Stomach smooth muscle (tissue), 2 donors: ENCODE data around the gene USP43.

ENCODE experiments used
- H3K27ac ChIP-seq: one replicate; pipeline ENCODE4 v1.7.0; 2013; ENCODE audit warnings: mild to moderate bottlenecking, low read length, inconsistent platforms
- H3K27me3 ChIP-seq, 2 donors: one replicate each; pipeline ENCODE4 v1.7.0; 2013; ENCODE audit warnings: low read length in 2 of 2; ENCODE audit not compliant: insufficient read depth in 2 of 2, control insufficient read depth in 1 of 2
- H3K36me3 ChIP-seq, 2 donors: one replicate each; pipeline ENCODE4 v1.7.0; 2013; ENCODE audit warnings: low read length in 2 of 2; ENCODE audit not compliant: control insufficient read depth in 2 of 2, insufficient read depth in 2 of 2
- H3K4me1 ChIP-seq: one replicate; pipeline ENCODE4 v1.7.0; 2013; ENCODE audit warnings: low read length; ENCODE audit not compliant: control insufficient read depth, insufficient read depth
- H3K4me3 ChIP-seq, 2 donors: one replicate each; pipeline ENCODE4 v1.7.0; 2013; ENCODE audit warnings: low read length in 2 of 2
- H3K9ac ChIP-seq, 2 donors: one replicate each; pipeline ENCODE4 v1.7.0; 2013; ENCODE audit warnings: low read length in 2 of 2, mild to moderate bottlenecking in 1 of 2
- H3K9me3 ChIP-seq, 2 donors: one replicate each; pipeline ENCODE4 v1.7.0; 2013; ENCODE audit warnings: low read length in 2 of 2; ENCODE audit not compliant: control insufficient read depth in 2 of 2
- donor health status: healthy.
- donor health status: Pancreatic carcinoma.

Gene USP43

DNA sequence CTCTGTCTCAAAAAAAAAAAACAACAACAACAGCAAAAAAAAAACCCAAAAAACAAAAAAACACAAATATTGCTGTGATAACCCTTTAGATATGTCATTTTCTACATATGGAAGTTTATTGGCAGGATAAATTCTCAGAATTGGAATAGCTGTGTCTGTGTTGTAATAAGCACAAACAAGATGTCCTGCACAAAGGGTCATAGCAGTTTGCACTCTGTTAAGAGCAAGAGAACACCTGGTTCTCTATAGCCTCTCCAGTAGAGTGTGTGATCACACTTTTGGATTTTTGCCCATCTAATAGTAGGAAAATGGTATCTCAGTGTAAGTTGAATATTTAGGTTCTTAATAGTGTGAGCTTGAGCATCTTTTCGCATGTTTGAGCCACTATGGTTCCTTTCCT, 60.4 kb downstream of the USP43 start:
- no peaks in the 10 kb centered on the region for H3K4me1 ChIP-seq
- H3K36me3 ChIP-seq, result no peaks in the 10 kb centered on the region
- H3K9me3 ChIP-seq, result no peaks in the 10 kb centered on the region
- no peak overlapping the region for H3K27ac ChIP-seq
- no peak overlapping the region for H3K4me3 ChIP-seq
- peaks cover 0 to 3% of the 10 kb centered on the region in 2 donors for H3K27me3 ChIP-seq
- H3K9ac ChIP-seq, result no peak overlapping the region

DNA sequence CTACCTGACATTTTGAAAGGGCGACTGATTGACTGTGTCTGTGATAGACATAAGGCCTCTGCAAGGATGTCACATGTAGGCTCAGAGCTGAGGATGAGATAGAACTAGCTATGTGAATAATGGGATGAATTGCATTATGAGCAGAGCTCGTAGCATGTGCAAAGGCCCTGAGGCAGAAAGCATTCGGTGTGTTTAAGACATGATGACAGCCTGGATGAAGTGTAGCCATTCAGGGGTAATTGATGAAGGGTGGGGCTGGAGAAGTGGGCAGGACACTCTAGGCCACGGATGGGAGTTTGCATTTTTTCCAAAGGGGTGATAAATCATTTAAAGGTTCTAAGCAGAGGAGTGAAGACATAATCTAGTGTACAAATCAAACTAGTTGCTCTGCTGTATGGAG, 62.6 kb downstream of the USP43 start:
- H3K4me3 ChIP-seq, result no peak overlapping the region
- H3K27ac ChIP-seq, result no peak overlapping the region
- peaks cover 0 to 2% of the 10 kb centered on the region in 2 donors for H3K27me3 ChIP-seq
- peaks cover 0 to 6% of the 10 kb centered on the region in 2 donors for H3K9me3 ChIP-seq
- no peaks in the 10 kb centered on the region for H3K4me1 ChIP-seq
- no peaks in the 10 kb centered on the region for H3K36me3 ChIP-seq
- H3K9ac ChIP-seq, result no peak overlapping the region

DNA sequence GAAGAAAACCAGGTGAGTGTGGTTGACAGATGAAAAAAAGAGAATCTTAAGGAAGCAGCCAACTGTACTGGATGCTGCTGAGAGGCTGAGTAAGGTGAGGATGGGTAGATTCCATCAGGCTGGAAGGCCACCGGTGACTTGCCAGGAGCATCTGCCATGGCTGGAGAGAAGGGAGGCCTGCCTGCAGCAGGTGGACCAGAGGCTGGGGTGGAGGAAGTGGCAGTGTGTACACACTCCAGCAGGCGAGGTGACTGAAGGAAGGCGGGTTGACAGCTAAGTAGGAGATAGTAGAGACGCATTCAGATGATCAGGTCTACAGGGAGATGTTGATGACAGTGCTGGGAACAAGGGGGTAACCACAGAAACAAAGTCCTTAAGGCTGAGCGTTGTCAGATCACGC, 69.5 kb downstream of the USP43 start:
- no peaks in the 10 kb centered on the region for H3K4me1 ChIP-seq
- H3K9ac ChIP-seq, result no peak overlapping the region
- H3K4me3 ChIP-seq, result no peak overlapping the region
- no peaks in the 10 kb centered on the region for H3K36me3 ChIP-seq
- peaks cover 0 to 2% of the 10 kb centered on the region in 2 donors for H3K27me3 ChIP-seq
- peaks cover 0 to 6% of the 10 kb centered on the region in 2 donors for H3K9me3 ChIP-seq
- no peak overlapping the region for H3K27ac ChIP-seq

DNA sequence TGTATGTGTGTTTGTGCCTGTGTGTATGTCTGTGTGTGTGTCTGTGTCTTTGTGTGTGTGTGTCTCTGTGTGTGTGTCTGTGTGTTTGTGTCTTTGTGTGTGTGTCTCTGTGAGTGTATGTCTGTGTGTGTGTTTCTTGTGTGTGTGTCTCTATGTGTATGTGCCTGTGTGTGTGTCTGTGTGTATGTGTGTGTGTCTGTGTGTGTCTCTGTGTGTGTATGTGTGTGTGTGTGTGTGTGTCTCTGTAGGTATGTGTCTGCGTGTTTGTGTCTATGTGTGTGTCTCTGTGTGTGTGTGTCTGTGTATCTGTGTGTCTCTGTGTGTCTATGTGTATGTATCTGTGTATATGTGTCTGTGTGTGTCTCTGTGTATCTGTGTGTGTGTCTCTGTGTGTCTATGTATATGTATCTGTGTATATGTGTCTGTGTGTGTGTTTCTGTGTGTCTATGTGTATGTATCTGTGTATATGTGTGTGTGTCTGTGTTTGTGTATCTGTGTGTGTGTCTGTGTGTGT, 70.2 kb downstream of the USP43 start:
- Histone ChIP-seq H3K4me3 (no peak overlapping the region), H3K4me1 (no peaks in the 10 kb centered on the region), H3K9me3 (peaks cover 0 to 6% of the 10 kb centered on the region in 2 donors), H3K9ac (no peak overlapping the region), H3K27me3 (peaks cover 0 to 2% of the 10 kb centered on the region in 2 donors), H3K27ac (no peak overlapping the region), H3K36me3 (no peaks in the 10 kb centered on the region)

DNA sequence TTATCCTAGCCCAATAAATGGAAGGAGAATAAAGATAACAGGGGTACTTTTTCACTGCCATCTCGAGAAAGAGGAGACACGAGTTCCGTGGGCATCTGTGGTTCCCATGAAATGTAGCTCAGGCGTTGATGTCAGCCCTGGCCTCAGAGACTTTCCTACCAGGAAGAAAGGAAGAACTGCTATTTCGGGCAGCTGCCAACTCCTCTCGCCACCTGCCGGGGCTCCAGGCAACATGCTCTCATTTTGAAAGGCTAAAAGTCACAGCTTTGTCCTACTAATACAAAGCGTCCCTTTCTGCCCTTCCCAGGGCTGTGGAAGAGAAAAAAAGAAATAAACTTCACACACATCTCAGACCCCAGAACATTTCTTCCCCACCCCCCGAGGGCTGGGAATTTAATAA, 80.3 kb downstream of the USP43 start:
- H3K9ac ChIP-seq, result no peak overlapping the region
- no peaks in the 10 kb centered on the region for H3K36me3 ChIP-seq
- no peaks in the 10 kb centered on the region for H3K9me3 ChIP-seq
- H3K4me3 ChIP-seq, result no peak overlapping the region
- H3K27me3 ChIP-seq, result peaks cover 0 to 4% of the 10 kb centered on the region in 2 donors
- no peak overlapping the region for H3K27ac ChIP-seq
- H3K4me1 ChIP-seq, result no peaks in the 10 kb centered on the region

DNA sequence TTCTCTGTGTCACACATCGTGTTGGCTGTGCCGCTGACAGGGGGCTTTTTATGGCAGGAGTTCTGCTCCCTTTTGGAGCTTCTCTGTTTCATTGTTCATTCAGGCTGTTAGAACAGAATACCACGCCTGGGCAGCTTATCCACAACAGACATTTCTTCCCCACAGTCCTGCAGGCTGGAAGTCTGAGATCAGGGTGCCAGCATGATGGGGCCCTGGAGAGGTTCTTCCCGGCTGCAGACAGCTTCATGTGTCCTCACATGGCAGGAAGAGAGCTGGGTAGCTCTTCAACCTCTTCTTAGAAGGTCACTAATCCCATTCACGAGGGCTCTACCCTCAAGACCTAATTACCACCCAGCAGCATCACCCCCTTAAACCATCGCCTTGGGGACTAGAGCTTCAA, 81.0 kb downstream of the USP43 start:
- H3K9ac ChIP-seq, result no peak overlapping the region
- H3K9me3 ChIP-seq, result no peaks in the 10 kb centered on the region
- H3K36me3 ChIP-seq, result no peaks in the 10 kb centered on the region
- no peak overlapping the region for H3K27ac ChIP-seq
- no peak overlapping the region for H3K4me3 ChIP-seq
- peaks cover 0 to 4% of the 10 kb centered on the region in 2 donors for H3K27me3 ChIP-seq
- H3K4me1 ChIP-seq, result no peaks in the 10 kb centered on the region

DNA sequence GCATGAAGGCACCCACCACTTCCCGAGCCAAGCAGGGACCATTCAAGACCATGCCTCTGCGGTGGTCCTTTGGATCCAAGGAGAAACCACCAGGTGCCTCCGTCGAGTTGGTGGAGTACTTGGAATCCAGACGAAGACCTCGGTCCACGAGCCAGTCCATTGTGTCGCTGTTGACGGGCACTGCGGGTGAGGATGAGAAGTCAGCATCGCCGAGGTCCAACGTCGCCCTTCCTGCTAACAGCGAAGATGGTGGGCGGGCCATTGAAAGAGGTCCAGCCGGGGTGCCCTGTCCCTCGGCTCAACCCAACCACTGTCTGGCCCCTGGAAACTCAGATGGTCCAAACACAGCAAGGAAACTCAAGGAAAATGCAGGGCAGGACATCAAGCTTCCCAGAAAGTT, 82.7 kb downstream of the USP43 start:
- no peak overlapping the region for H3K9ac ChIP-seq
- no peaks in the 10 kb centered on the region for H3K36me3 ChIP-seq
- H3K9me3 ChIP-seq, result no peaks in the 10 kb centered on the region
- H3K27ac ChIP-seq, result no peak overlapping the region
- no peaks in the 10 kb centered on the region for H3K4me1 ChIP-seq
- H3K27me3 ChIP-seq, result peaks cover 0 to 4% of the 10 kb centered on the region in 2 donors
- no peak overlapping the region for H3K4me3 ChIP-seq

DNA sequence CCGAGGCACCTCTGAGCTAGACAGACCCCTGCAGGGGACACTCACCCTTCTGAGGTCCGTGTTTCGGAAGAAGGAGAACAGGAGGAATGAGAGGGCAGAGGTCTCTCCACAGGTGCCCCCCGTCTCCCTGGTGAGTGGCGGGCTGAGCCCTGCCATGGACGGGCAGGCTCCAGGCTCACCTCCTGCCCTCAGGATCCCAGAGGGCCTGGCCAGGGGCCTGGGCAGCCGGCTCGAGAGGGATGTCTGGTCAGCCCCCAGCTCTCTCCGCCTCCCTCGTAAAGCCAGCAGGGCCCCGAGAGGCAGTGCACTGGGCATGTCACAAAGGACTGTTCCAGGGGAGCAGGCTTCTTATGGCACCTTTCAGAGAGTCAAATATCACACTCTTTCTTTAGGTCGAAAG, 83.2 kb downstream of the USP43 start:
- H3K9me3 ChIP-seq, result no peaks in the 10 kb centered on the region
- H3K27ac ChIP-seq, result no peak overlapping the region
- H3K4me3 ChIP-seq, result no peak overlapping the region
- peaks cover 0 to 4% of the 10 kb centered on the region in 2 donors for H3K27me3 ChIP-seq
- H3K9ac ChIP-seq, result no peak overlapping the region
- no peaks in the 10 kb centered on the region for H3K4me1 ChIP-seq
- H3K36me3 ChIP-seq, result no peaks in the 10 kb centered on the region

DNA sequence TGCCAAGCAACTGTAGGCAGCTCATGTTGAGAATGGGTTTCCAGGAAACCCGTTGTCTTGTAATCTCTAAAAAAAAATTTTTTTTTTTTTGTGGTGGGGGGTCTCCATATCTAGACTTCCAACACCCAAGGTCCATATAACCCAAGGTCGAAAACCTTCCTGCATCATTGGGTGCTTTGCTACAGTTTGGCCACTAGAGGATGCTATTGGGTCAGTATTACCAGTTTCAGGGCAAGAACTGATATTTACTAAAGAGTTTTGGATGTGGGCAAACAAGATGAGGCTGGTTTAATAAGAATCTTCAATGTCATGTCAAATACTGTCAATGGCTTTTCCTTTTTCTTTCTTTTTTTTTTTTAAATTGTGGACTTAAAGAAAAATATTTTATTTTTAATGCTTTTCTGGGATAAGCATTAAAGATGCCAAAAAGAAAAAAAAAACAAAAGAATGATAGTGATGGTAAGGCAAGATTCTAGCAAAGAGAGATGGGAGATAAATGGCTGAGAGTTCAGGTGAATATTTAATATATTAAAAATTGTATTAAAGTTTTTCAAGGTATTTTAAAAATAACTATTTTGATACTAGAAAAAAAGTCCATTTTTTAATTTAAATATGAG, 83.8 kb downstream of the USP43 start:
- H3K4me3 ChIP-seq, result no peak overlapping the region
- H3K36me3 ChIP-seq, result no peaks in the 10 kb centered on the region
- no peaks in the 10 kb centered on the region for H3K4me1 ChIP-seq
- H3K9me3 ChIP-seq, result no peaks in the 10 kb centered on the region
- no peak overlapping the region for H3K27ac ChIP-seq
- no peak overlapping the region for H3K9ac ChIP-seq
- peaks cover 0 to 4% of the 10 kb centered on the region in 2 donors for H3K27me3 ChIP-seq

DNA sequence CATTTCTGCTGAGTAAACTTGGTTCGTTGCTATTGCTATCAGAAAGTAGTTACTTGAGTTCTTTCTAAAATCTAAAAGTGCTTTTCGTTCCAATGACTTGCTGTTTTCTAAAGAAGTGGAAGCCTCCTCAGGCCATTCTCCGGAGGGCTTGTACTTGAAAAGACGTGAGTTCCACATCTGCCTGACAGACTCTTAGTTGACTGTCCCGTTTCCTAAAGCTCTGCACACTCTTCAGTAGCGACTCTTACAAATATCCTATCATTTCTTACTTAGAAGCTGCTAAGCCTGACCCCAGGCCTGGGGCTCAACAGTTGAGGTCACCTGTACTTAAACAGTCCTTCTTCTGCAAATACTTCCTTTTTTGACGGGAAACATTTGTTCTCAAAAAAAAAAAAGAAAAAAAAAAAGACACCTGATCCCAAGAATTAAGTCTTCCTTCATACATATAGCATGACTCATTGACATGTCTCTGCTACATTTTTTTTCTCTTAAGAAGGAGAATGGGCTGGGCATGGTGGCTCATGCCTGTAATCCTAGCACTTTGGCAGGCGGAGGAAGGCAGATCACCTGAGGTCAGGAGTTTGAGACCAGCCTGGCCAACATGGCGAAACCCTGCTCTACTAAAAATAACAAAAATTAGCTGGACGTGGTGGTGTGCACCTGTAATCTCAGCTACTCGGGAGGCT, 84.6 kb downstream of the USP43 start:
- no peaks in the 10 kb centered on the region for H3K36me3 ChIP-seq
- H3K27ac ChIP-seq, result no peak overlapping the region
- H3K9me3 ChIP-seq, result no peaks in the 10 kb centered on the region
- peaks cover 0 to 4% of the 10 kb centered on the region in 2 donors for H3K27me3 ChIP-seq
- H3K9ac ChIP-seq, result no peak overlapping the region
- no peak overlapping the region for H3K4me3 ChIP-seq
- H3K4me1 ChIP-seq, result no peaks in the 10 kb centered on the region

DNA sequence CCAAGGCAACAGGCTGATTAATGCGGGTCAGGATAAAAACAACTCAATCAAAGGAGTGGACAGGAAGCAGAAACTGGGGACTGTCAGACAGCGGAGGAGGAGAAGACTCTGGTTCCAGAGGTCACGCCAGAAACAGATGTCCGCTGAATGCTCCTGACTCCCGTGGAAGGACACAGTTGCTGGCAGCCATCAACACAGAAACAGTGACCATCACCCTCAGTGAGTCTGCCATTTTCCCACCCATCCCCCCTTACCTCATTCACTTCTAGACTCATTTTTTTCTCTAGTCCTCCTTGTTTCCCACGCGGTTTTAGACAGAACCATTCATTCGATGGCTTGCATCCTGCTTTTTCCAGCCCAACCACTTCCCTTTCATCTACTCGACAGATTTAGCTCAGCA, 105.2 kb downstream of the USP43 start:
- no peak overlapping the region for H3K27ac ChIP-seq
- no peaks in the 10 kb centered on the region for H3K36me3 ChIP-seq
- peaks cover 0 to 2% of the 10 kb centered on the region in 2 donors for H3K27me3 ChIP-seq
- H3K4me3 ChIP-seq, result no peak overlapping the region
- H3K9me3 ChIP-seq, result peaks cover 0 to 3% of the 10 kb centered on the region in 2 donors
- H3K4me1 ChIP-seq, result no peaks in the 10 kb centered on the region
- H3K9ac ChIP-seq, result no peak overlapping the region
